NT2/D1 (cell line): ENCODE measurements around the gene CKAP5.

Experiments
- DNase-seq: peaks from one replicate; pipeline ENCODE4 v3.0.0-alpha.2; 2011; ENCODE audit warnings: low read depth, low spot score
- H3K27me3 ChIP-seq: 2 replicates; pipeline ENCODE4 v1.6.0; 2011; ENCODE audit warnings: mild to moderate bottlenecking; ENCODE audit not compliant: insufficient read length, insufficient read depth
- H3K36me3 ChIP-seq: 2 replicates; pipeline ENCODE4 v1.6.1; 2011; ENCODE audit warnings: mild to moderate bottlenecking, low read length, mixed read lengths; ENCODE audit not compliant: insufficient read depth, insufficient read length
- H3K4me1 ChIP-seq: 2 replicates; pipeline ENCODE4 v1.5.1; 2011; ENCODE audit not compliant: insufficient read depth, insufficient read length
- H3K4me3 ChIP-seq: 2 replicates; pipeline ENCODE4 v1.5.1; 2011; ENCODE audit warnings: low read depth; ENCODE audit not compliant: insufficient read length
- H3K9ac ChIP-seq: 2 replicates; pipeline ENCODE4 v1.6.0; 2011; ENCODE audit warnings: low read depth; ENCODE audit not compliant: insufficient read length
- H3K9me3 ChIP-seq: 2 replicates; pipeline ENCODE4 v1.5.1; 2011; ENCODE audit warnings: mild to moderate bottlenecking, low read length; ENCODE audit not compliant: insufficient read depth
- SUZ12 ChIP-seq: IDR thresholded peaks from 2 replicates; pipeline ENCODE4 v1.6.1; 2011; ENCODE audit not compliant: insufficient read length, insufficient read depth; ENCODE audit errors: extremely low read depth
- YY1 ChIP-seq: IDR thresholded peaks from 2 replicates; pipeline ENCODE4 v1.6.1; 2011; ENCODE audit not compliant: insufficient read length, insufficient read depth
- ZNF274 ChIP-seq: IDR thresholded peaks from 2 replicates; pipeline ENCODE4 v1.6.1; 2011; ENCODE audit warnings: mild to moderate bottlenecking, low read depth, low read length

The CKAP5 gene

DNA sequence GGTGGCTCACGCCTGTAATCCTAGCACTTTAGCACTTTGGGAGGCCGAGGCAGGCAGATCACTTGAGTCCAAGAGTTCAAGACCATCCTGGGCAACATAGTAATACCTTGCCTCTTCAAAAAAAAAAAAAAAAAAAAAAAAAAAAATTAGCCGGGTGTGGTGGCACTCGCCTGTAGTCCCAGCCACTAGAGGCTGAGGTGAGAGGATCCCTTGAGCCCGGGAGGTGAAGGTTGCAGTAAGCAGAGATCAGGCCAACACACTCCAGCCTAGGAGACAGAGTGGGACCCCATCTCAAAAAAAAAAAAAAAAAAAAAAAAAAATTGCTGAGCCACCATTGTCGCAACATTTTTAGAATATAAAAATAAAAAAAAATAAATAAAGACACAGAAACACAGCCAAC lies 7.6 kb downstream of the CKAP5 start:
- Histone ChIP-seq H3K9me3 (no peaks in the 10 kb centered on the region), H3K4me3 (no peak overlapping the region), H3K4me1 (no peaks in the 10 kb centered on the region), H3K27me3 (no peaks in the 10 kb centered on the region), H3K36me3 (peaks cover 38% of the 10 kb centered on the region), H3K9ac (no peak overlapping the region)
- no peak for TF ChIP-seq SUZ12
- no peak for TF ChIP-seq YY1
- TF ChIP-seq ZNF274 = no peak
- no peak for DNase-seq

DNA sequence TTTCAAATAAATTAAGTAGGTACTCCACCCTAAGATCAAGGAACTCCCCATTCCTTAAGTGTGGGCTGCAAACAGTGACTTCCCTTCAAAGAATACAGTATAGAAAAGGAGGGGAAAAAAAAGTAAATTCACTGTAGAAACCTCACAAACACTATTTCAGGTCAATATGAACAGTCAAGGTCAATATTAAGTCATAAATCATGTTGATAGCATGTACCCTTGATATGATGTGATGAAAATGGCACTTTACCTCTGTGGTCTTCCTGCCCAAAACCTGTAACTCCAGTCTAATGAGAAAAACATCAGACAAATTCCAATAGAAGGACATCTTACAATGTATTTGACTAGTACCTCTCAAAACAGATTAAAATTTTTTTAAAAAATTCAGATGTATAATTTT lies 8.2 kb downstream of the CKAP5 start:
- H3K27me3 ChIP-seq = no peaks in the 10 kb centered on the region
- peaks cover 35% of the 10 kb centered on the region for H3K36me3 ChIP-seq
- no peaks in the 10 kb centered on the region for H3K4me1 ChIP-seq
- no peaks in the 10 kb centered on the region for H3K9me3 ChIP-seq
- no peak overlapping the region for H3K4me3 ChIP-seq
- H3K9ac ChIP-seq = no peak overlapping the region
- TF ChIP-seq SUZ12 (no peak), ZNF274 (no peak), YY1 (no peak)
- no peak for DNase-seq

DNA sequence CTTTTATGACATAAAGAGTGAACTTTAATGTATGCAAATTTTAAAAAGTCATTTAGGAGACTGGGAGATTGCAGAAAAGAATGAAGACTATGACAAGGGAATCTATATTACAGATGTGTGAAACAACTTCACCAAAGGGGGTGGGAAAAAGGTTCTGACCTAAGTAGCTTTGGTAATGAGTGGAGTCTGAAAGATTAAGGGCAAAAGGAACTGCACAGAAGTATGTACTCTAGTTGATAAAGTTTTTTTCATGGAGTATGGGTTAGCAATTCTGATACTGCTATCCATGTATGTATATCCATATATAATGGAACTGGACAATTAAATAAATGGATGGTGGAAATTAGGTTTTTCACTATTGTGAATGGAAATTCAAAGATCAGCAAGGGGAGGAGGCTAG lies 9.2 kb downstream of the CKAP5 start:
- no peak overlapping the region for H3K9ac ChIP-seq
- no peak overlapping the region for H3K4me3 ChIP-seq
- H3K36me3 ChIP-seq = peaks cover 34% of the 10 kb centered on the region
- DNase-seq = no peak
- TF ChIP-seq ZNF274 = no peak
- TF ChIP-seq SUZ12 = no peak
- no peak for TF ChIP-seq YY1
- H3K4me1 ChIP-seq = no peaks in the 10 kb centered on the region
- H3K27me3 ChIP-seq = no peaks in the 10 kb centered on the region
- no peaks in the 10 kb centered on the region for H3K9me3 ChIP-seq

DNA sequence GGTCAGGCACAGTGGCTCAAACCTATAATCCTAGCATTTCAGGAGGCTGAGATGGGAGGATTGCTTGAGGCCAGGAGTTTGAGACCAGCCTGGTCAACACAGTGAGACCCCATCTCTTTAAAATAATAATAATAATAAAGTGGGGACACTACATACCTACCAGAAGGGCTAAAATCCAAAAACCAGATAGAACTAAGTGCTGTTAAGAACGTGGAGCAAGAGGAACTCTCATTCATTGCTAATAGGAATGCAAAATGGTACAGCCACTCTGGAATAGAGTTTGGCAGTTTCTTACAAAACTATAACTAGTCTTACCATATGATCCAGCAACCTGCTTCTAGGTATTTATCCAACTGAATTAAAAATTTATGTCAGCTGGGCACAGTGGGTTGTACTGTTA lies 9.6 kb downstream of the CKAP5 start:
- no peak for TF ChIP-seq ZNF274
- TF ChIP-seq SUZ12 = no peak
- no peak for TF ChIP-seq YY1
- Histone ChIP-seq H3K36me3 (peaks cover 32% of the 10 kb centered on the region), H3K4me1 (no peaks in the 10 kb centered on the region), H3K4me3 (no peak overlapping the region), H3K9me3 (no peaks in the 10 kb centered on the region), H3K9ac (no peak overlapping the region), H3K27me3 (no peaks in the 10 kb centered on the region)
- DNase-seq = no peak

DNA sequence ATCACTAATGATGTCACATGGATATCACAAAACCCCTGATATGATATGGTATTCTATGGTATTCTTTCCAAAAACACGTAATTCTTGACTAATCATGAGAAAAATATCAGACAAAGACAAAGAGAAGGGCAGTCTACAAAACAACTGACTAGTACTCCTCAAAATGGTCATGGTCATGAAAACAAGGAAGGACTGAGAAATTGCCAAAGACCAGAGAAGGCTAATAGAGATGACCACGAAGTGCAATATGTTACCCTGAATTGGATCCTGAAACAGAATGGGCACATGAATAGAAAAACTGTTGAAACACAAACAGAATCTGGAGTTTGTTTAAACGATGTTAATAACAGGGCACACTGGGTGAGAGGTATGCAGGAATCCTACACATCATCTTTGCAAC lies 10.2 kb downstream of the CKAP5 start:
- peaks cover 29% of the 10 kb centered on the region for H3K36me3 ChIP-seq
- H3K4me1 ChIP-seq = no peaks in the 10 kb centered on the region
- no peak overlapping the region for H3K9ac ChIP-seq
- no peak overlapping the region for H3K4me3 ChIP-seq
- DNase-seq = no peak
- H3K9me3 ChIP-seq = no peaks in the 10 kb centered on the region
- TF ChIP-seq SUZ12 = no peak
- TF ChIP-seq ZNF274 = no peak
- no peak for TF ChIP-seq YY1
- H3K27me3 ChIP-seq = no peaks in the 10 kb centered on the region

DNA sequence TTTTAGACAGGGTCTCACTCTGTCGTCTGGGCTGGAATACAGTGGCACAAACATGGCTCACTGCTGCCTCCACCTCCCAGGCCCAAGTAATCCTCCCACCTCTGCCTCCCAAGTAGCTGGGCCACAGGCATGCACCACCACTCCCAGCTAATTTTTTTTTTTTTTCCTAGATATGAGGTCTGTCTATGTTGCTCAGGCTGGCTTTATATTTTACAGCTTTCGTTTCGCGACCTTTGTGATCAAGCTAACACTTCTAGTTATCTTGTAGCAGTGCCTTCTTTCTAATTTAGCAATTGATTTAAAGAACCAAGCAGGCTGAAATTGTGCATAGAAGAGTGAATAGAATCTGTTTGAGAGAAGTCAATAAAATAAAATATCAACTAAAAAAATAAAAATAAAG lies 11.3 kb downstream of the CKAP5 start:
- DNase-seq = no peak
- Histone ChIP-seq H3K4me3 (no peak overlapping the region), H3K4me1 (no peaks in the 10 kb centered on the region), H3K27me3 (no peaks in the 10 kb centered on the region), H3K9ac (no peak overlapping the region), H3K9me3 (no peaks in the 10 kb centered on the region), H3K36me3 (peaks cover 21% of the 10 kb centered on the region)
- TF ChIP-seq SUZ12 = no peak
- TF ChIP-seq YY1 = no peak
- TF ChIP-seq ZNF274 = no peak

DNA sequence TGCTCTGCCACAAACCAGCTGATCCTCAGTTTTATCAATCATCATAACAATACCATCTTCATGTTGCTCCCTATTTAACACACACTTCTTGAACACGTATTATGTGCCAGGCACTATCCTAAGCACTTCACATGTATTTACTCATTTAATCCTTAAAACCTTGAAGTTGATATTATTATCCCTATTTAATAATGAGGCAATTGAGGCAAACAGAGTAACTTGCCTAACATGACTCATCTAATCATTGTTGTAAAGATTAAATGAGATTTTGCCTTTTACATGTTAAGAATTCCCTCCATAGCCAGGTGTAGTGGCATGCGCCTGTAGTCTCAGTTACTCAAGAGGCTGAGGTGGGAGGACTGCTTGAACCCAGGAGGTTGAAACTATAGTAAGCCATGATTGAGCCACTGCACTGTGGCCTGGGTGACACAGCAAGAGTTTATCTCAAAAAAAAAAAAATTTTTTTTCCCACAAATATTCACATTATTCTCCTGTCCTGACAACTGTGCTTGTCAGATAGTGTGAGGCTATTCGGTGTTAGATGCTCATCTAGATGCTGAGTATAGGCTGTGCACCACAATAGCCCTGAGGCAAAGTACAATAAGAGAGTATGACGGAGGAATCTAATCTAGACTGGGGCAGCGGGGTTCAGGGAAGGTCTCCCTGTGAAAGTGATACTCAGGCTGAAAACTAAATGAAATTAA lies 13.4 kb downstream of the CKAP5 start:
- TF ChIP-seq YY1 (no peak), ZNF274 (no peak), SUZ12 (no peak)
- peaks cover 16% of the 10 kb centered on the region for H3K36me3 ChIP-seq
- no peak for DNase-seq
- no peak overlapping the region for H3K4me3 ChIP-seq
- no peaks in the 10 kb centered on the region for H3K9me3 ChIP-seq
- no peaks in the 10 kb centered on the region for H3K4me1 ChIP-seq
- H3K9ac ChIP-seq = no peak overlapping the region
- H3K27me3 ChIP-seq = no peaks in the 10 kb centered on the region
